Activated B cell treated with CpG ODN at 0.5 μM for 24 hours (primary cell): ENCODE measurements around the gene MMEL1. TPM values are rescaled to one million over a fixed set of nuclear protein-coding genes. Genes with fewer than 3 reads are reported as not detected.
A peak's percentile ranks its signal among the peaks of the same experiment; 100 is the strongest.

Source experiments
- ATAC-seq: fragments of 200-7000 bp; cut with Tn5 transposase; one replicate; pipeline ENCODE4 v1.10.0; 2021; ENCODE audit warnings: low read depth, mild to moderate bottlenecking, moderate library complexity
- CTCF ChIA-PET: fragments of 350-600 bp; sonication (Branson Sonifier 250); formaldehyde crosslinking; loops from one replicate; lab custom pipeline; 2021; ENCODE audit warnings: antibody characterized with exemption; lab: Charles Lee
- POLR2A ChIA-PET: fragments of 350-600 bp; sonication (Branson Sonifier 250); formaldehyde crosslinking; loops from one replicate; lab custom pipeline; 2021; ENCODE audit warnings: antibody characterized with exemption; lab: Charles Lee
- DNase-seq: peaks from one replicate; pipeline ENCODE4 v3.0.0; 2022
- H3K27ac Mint-ChIP-seq: one replicate; pipeline ENCODE4 v1.8.0; 2020; ENCODE audit warnings: mixed read lengths
- H3K27me3 Mint-ChIP-seq: one replicate; pipeline ENCODE4 v1.8.0; 2021; ENCODE audit warnings: mixed read lengths
- H3K36me3 Mint-ChIP-seq: one replicate; pipeline ENCODE4 v1.8.0; 2021; ENCODE audit warnings: low read depth, mixed read lengths
- H3K4me1 Mint-ChIP-seq: one replicate; pipeline ENCODE4 v1.8.0; 2021; ENCODE audit warnings: mixed read lengths
- H3K4me3 Mint-ChIP-seq: one replicate; pipeline ENCODE4 v1.8.0; 2020; ENCODE audit warnings: mild to moderate bottlenecking, mixed read lengths
- H3K9me3 Mint-ChIP-seq: one replicate; pipeline ENCODE4 v1.8.0; 2020; ENCODE audit warnings: mixed read lengths
- CTCF ChIP-seq: fragments of 200-600 bp; IDR thresholded peaks from one replicate; pipeline ENCODE4 v1.8.0; 2022; ENCODE audit warnings: antibody characterized with exemption, mild to moderate bottlenecking
- intact Hi-C: fragments of 100-400 bp; cut with micrococcal nuclease; formaldehyde crosslinking; loops from one replicate; pipeline ENCODE4 v1.15.1; 2024
- total RNA-seq: library from RNA; stranded (reverse); gene quantifications from 2 replicates; pipeline ENCODE4 v1.2.3, GENCODE V29; 2022

MMEL1 gene
- total RNA-seq, 1 donor from 2014 or later, result not detected

- TF ChIP-seq CTCF, result no peak
- POLR2A ChIA-PET, result no interaction called here
- peak; percentile 12 for DNase-seq
Measured at GRCh38 chr1:2596530-2597333, 36.1 kb downstream of the MMEL1 start.

GRCh38 chr1:2595812-2596529, 36.8 kb downstream of the MMEL1 start:
- CTCF ChIA-PET, result no interaction called here
- H3K9me3 Mint-ChIP-seq, result peaks cover 3% of the 10 kb centered on the region
- intact Hi-C loops, result no loop called here

More at GRCh38 chr1:2596530-2597333, 36.1 kb downstream of the MMEL1 start:
- H3K36me3 Mint-ChIP-seq, result no peaks in the 10 kb centered on the region
- peaks cover 9% of the 10 kb centered on the region for H3K27me3 Mint-ChIP-seq
- H3K4me1 Mint-ChIP-seq, result no peaks in the 10 kb centered on the region
- intact Hi-C loops, result no loop called here
- no peak overlapping the region for H3K27ac Mint-ChIP-seq
- H3K4me3 Mint-ChIP-seq, result no peak overlapping the region
- ATAC-seq, result no peak
- CTCF ChIA-PET, result no interaction called here
- H3K9me3 Mint-ChIP-seq, result peaks cover 3% of the 10 kb centered on the region

GRCh38 chr1:2595261-2595811, 37.5 kb downstream of the MMEL1 start:
- Mint-ChIP-seq H3K4me3 (no peak overlapping the region), H3K4me1 (no peaks in the 10 kb centered on the region), H3K27ac (no peak overlapping the region), H3K27me3 (peaks cover 9% of the 10 kb centered on the region), H3K9me3 (peaks cover 3% of the 10 kb centered on the region), H3K36me3 (no peaks in the 10 kb centered on the region)
- DNase-seq (peak; percentile 12), ATAC-seq (no peak)
- ChIA-PET CTCF (no interaction called here), POLR2A (no interaction called here)
- intact Hi-C loops, result no loop called here
- TF ChIP-seq CTCF, result no peak

More at GRCh38 chr1:2595812-2596529, 36.8 kb downstream of the MMEL1 start:
- peak; percentile 13 for DNase-seq
- no peak for TF ChIP-seq CTCF
- ATAC-seq, result no peak
- Mint-ChIP-seq H3K4me3 (no peak overlapping the region), H3K27ac (no peak overlapping the region), H3K36me3 (no peaks in the 10 kb centered on the region), H3K27me3 (peaks cover 9% of the 10 kb centered on the region), H3K4me1 (no peaks in the 10 kb centered on the region)
- POLR2A ChIA-PET, result no interaction called here

GRCh38 chr1:2594641-2595131, 38.1 kb downstream of the MMEL1 start:
- ATAC-seq, result no peak
- intact Hi-C loops, result no loop called here

More at GRCh38 chr1:2594641-2595131, 38.1 kb downstream of the MMEL1 start:
- H3K27me3 Mint-ChIP-seq, result peaks cover 9% of the 10 kb centered on the region
- no peak overlapping the region for H3K4me3 Mint-ChIP-seq
- POLR2A ChIA-PET, result interaction anchor here (0.9 kb wide), 1 partner anchor 9 kb away, joined by 3 read pairs; no protein-coding TSS in a partner anchor
- peaks cover 3% of the 10 kb centered on the region for H3K9me3 Mint-ChIP-seq
- CTCF ChIA-PET, result no interaction called here
- peak; percentile 5 for DNase-seq
- TF ChIP-seq CTCF, result no peak
- no peaks in the 10 kb centered on the region for H3K4me1 Mint-ChIP-seq
- H3K27ac Mint-ChIP-seq, result no peak overlapping the region
- no peaks in the 10 kb centered on the region for H3K36me3 Mint-ChIP-seq
